Left kidney (tissue), 2 donors: ENCODE measurements around the gene MRPL47. TPM values are rescaled to one million over a fixed set of nuclear protein-coding genes. Genes with fewer than 3 reads are reported as not detected.

ENCODE experiments used
- DNase-seq: peaks from one replicate; pipeline ENCODE4 v3.0.0-alpha.2; 2013
- polyA plus RNA-seq: library from polyadenylated mRNA; unstranded; fragments of 120-200 nt; gene quantifications from one replicate; pipeline ENCODE4 v1.2.1, GENCODE V29; 2013; ENCODE audit not compliant: insufficient read length

MRPL47 gene
- polyA plus RNA-seq, 1 donor = 57.8 TPM

GRCh38 chr3:179603321-179603720 lies 1.1 kb downstream of the MRPL47 start:
- DNase-seq = no peak

GRCh38 chr3:179599531-179599930 lies 4.9 kb downstream of the MRPL47 start:
- DNase-seq = no peak

GRCh38 chr3:179591313-179591712 lies 13.1 kb downstream of the MRPL47 start:
- DNase-seq = no peak

- no peak for DNase-seq
Observed at GRCh38 chr3:179590669-179591068, 13.8 kb downstream of the MRPL47 start.

GRCh38 chr3:179589143-179589542 lies 15.3 kb downstream of the MRPL47 start:
- no peak for DNase-seq

- no peak for DNase-seq
Observed at GRCh38 chr3:179580992-179581391, 23.4 kb downstream of the MRPL47 start.

- no peak for DNase-seq
Observed at GRCh38 chr3:179565496-179565895, 38.9 kb downstream of the MRPL47 start.

GRCh38 chr3:179563271-179563783 lies 41.1 kb downstream of the MRPL47 start:
- DNase-seq = peak; percentile 46

GRCh38 chr3:179562591-179563270 lies 41.7 kb downstream of the MRPL47 start, which contains the start of gene ACTL6A:
ACTL6A (plus strand) TSS chr3:179562926; CDS start chr3:179563093, 167 bp downstream.
- peak; percentile 99 for DNase-seq

GRCh38 chr3:179560791-179561190 lies 43.6 kb downstream of the MRPL47 start:
- DNase-seq = no peak

- peak; percentile 57 for DNase-seq
Observed at GRCh38 chr3:179558742-179559364, 45.6 kb downstream of the MRPL47 start.

GRCh38 chr3:179551349-179552105 lies 52.9 kb downstream of the MRPL47 start:
- peak; percentile 10 for DNase-seq

GRCh38 chr3:179546814-179547241 lies 57.6 kb downstream of the MRPL47 start:
- DNase-seq = no peak

- DNase-seq = no peak
Observed at GRCh38 chr3:179544981-179545645, 59.3 kb downstream of the MRPL47 start.

- DNase-seq = no peak
Observed at GRCh38 chr3:179542375-179542774, 62.1 kb downstream of the MRPL47 start.

GRCh38 chr3:179541596-179541995 lies 62.8 kb downstream of the MRPL47 start:
- DNase-seq = no peak

GRCh38 chr3:179541094-179541493 lies 63.3 kb downstream of the MRPL47 start:
- DNase-seq = no peak

Other genes with a start within 250 kb of the MRPL47 start
- gene GNB4, start 153.2 kb downstream of the MRPL47 start, polyA plus RNA-seq = 29.2 TPM
- 131 TPM for gene ACTL6A, start 41.7 kb downstream of the MRPL47 start, polyA plus RNA-seq
- 201 TPM for gene NDUFB5, start 156 bp upstream of the MRPL47 start, polyA plus RNA-seq
- 19.0 TPM for gene USP13, start 48.4 kb upstream of the MRPL47 start, polyA plus RNA-seq